Smooth muscle cell (in vitro differentiated cells): ENCODE results near the gene ANKRD26. TPM values are rescaled to one million over a fixed set of nuclear protein-coding genes. Genes with fewer than 3 reads are reported as not detected.

Experiments
- DNase-seq: peaks from one replicate; lab custom pipeline; 2025; ENCODE audit not compliant: unreplicated experiment; lab: John Stamatoyannopoulos, UW
- H2AFZ ChIP-seq: fragments of 200-600 bp; sonication (generic); 2 replicates; pipeline ENCODE4 v1.6.0; 2016; ENCODE audit warnings: antibody characterized with exemption, low read depth, mild to moderate bottlenecking
- H3F3A ChIP-seq: fragments of 200-600 bp; sonication (generic); 2 replicates; pipeline ENCODE4 v1.6.0; 2017; ENCODE audit warnings: antibody characterized with exemption, low read depth
- H3K27ac ChIP-seq: fragments of 200-600 bp; sonication (generic); 2 replicates; pipeline ENCODE4 v1.5.1; 2016; ENCODE audit warnings: low read depth, mild to moderate bottlenecking
- H3K27me3 ChIP-seq: fragments of 200-600 bp; sonication (generic); 2 replicates; pipeline ENCODE4 v1.6.1; 2016; ENCODE audit warnings: low read depth, mild to moderate bottlenecking
- H3K36me3 ChIP-seq: fragments of 200-600 bp; sonication (generic); 2 replicates; pipeline ENCODE4 v1.5.1; 2016; ENCODE audit warnings: low read depth
- H3K4me1 ChIP-seq: fragments of 200-600 bp; sonication (generic); 2 replicates; pipeline ENCODE4 v1.5.1; 2016; ENCODE audit warnings: low read depth
- H3K4me2 ChIP-seq: fragments of 200-600 bp; sonication (generic); 2 replicates; pipeline ENCODE4 v1.6.0; 2016; ENCODE audit warnings: mild to moderate bottlenecking
- H3K4me3 ChIP-seq: fragments of 200-600 bp; sonication (generic); 2 replicates; pipeline ENCODE4 v1.5.1; 2016; ENCODE audit warnings: mild to moderate bottlenecking
- H3K79me2 ChIP-seq: fragments of 200-600 bp; sonication (generic); 2 replicates; pipeline ENCODE4 v1.6.0; 2016; ENCODE audit warnings: low read depth, mild to moderate bottlenecking
- H3K9ac ChIP-seq: fragments of 200-600 bp; sonication (generic); 2 replicates; pipeline ENCODE4 v1.6.0; 2016; ENCODE audit warnings: low read depth
- H3K9me3 ChIP-seq: fragments of 200-600 bp; sonication (generic); replicated peaks from 2 replicates; pipeline ENCODE4 v1.5.1; 2016; ENCODE audit warnings: low read depth
- H4K20me1 ChIP-seq: fragments of 200-600 bp; sonication (generic); 2 replicates; pipeline ENCODE4 v1.6.0; 2016; ENCODE audit warnings: low read depth
- WGBS: methylation state at CpG from one replicate; pipeline ENCODE4 v1.1.7; 2016; ENCODE audit warnings: low lambda C conversion rate; 5-methylcytosine and 5-hydroxymethylcytosine counted together
- polyA plus RNA-seq: library from polyadenylated mRNA; unstranded; fragments of >200 nt; fragmentation: Nextera tagmentation; extraction: Ambion mirVana; gene quantifications from 2 replicates; pipeline ENCODE4 v1.2.1, GENCODE V29; 2016
- total RNA-seq: library from RNA; depleted of rRNA; stranded (reverse); fragments of >200 nt; gene quantifications from 2 replicates; pipeline ENCODE4 v1.2.3, GENCODE V29; 2014
- TF ChIP-seq, protein P1 (sequence below): fragments of 200-600 bp; sonication (generic); IDR thresholded peaks from 2 replicates; pipeline ENCODE4 v1.5.1; 2017; ENCODE audit warnings: borderline replicate concordance, mild to moderate bottlenecking, antibody characterized with exemption; ENCODE audit not compliant: insufficient read depth, poor library complexity, severe bottlenecking

Gene ANKRD26
- total and polyA plus RNA-seq, 2 experiments from 2014 or later: 4.3 to 9.7 TPM

DNA sequence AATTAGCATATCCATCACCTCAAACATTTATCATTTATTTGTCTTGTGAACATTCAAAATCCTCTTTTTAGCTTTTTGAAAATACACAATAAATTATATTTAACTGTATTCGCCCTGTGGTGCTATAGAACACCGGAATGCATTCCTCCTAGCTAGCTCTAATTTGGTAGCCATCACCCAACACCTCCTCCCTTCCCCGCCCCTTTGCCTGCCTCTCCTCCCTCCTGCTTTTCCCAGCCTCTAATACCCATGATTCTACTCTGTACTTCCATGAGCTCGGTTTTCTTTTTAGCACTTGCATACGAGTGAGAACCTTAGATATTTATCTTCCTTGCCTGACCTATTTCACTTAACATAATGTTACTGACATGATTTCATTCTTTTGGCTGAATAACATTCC, 80.1 kb downstream of the ANKRD26 start:
- Histone ChIP-seq H3K4me1 (no peaks in the 10 kb centered on the region), H3K4me2 (no peak overlapping the region), H2AFZ (no peak overlapping the region), H3K36me3 (peaks cover 11% of the 10 kb centered on the region), H3K9ac (no peak overlapping the region), H3K4me3 (no peak overlapping the region), H3K9me3 (no peaks in the 10 kb centered on the region), H3F3A (no peaks in the 10 kb centered on the region), H3K79me2 (no peaks in the 10 kb centered on the region), H4K20me1 (no peaks in the 10 kb centered on the region), H3K27me3 (no peaks in the 10 kb centered on the region), H3K27ac (no peak overlapping the region)
- 91% methylated on average over 5 of the region's 5 CpGs for WGBS
- TF ChIP-seq, protein P1, sequence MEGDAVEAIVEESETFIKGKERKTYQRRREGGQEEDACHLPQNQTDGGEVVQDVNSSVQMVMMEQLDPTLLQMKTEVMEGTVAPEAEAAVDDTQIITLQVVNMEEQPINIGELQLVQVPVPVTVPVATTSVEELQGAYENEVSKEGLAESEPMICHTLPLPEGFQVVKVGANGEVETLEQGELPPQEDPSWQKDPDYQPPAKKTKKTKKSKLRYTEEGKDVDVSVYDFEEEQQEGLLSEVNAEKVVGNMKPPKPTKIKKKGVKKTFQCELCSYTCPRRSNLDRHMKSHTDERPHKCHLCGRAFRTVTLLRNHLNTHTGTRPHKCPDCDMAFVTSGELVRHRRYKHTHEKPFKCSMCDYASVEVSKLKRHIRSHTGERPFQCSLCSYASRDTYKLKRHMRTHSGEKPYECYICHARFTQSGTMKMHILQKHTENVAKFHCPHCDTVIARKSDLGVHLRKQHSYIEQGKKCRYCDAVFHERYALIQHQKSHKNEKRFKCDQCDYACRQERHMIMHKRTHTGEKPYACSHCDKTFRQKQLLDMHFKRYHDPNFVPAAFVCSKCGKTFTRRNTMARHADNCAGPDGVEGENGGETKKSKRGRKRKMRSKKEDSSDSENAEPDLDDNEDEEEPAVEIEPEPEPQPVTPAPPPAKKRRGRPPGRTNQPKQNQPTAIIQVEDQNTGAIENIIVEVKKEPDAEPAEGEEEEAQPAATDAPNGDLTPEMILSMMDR: no peak
- no peak for DNase-seq

DNA sequence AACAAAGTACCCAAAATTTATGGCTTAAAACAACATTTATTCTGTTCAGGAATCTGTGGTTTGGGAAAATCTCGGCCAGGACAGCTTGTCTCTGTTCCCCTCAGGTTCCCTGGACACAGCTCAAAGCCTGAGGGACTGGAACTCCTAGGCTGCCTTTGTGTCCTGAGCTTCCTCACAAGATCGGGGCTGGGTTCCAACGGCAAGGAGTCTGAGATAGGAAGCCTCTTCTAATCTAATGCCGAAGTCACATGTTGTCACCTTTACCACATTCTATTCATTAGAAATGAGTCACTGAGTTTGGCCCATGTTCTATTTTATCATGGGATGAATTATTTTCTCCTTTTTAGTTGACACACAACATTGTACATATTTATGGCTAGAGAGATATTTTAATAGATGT, 80.5 kb downstream of the ANKRD26 start:
- Histone ChIP-seq H3K4me3 (no peak overlapping the region), H3K27ac (no peak overlapping the region), H3K4me1 (no peaks in the 10 kb centered on the region), H3K9me3 (no peaks in the 10 kb centered on the region), H2AFZ (no peak overlapping the region), H3K36me3 (peaks cover 11% of the 10 kb centered on the region), H3K79me2 (no peaks in the 10 kb centered on the region), H3K9ac (no peak overlapping the region), H3F3A (no peaks in the 10 kb centered on the region), H3K27me3 (no peaks in the 10 kb centered on the region), H4K20me1 (no peaks in the 10 kb centered on the region), H3K4me2 (no peak overlapping the region)
- TF ChIP-seq, protein P1: no peak
- DNase-seq: no peak
- 90% methylated on average over 4 of the region's 4 CpGs for WGBS

DNA sequence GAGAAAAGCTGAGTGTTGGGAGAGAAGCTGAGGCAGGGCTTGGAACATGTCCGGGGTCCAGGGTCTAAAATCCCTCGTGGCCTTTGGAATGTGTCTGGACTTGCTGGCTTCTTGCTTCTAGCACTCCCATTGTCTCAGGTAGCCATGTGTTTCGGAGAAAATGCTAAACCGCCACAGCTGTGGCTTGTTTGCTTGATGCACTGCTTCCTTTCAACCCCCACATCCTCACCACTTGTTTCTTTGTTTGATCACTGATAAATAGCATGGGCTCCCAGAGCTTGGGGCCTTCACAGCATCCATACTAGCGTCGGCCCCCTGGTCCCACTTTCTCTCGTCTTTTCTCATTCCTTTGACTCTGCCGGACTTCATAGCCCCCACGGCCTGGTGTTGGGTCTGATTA, 102.7 kb downstream of the ANKRD26 start:
- Histone ChIP-seq H4K20me1 (no peaks in the 10 kb centered on the region), H3K9ac (no peak overlapping the region), H3K27me3 (no peaks in the 10 kb centered on the region), H2AFZ (no peak overlapping the region), H3K4me3 (no peak overlapping the region), H3K27ac (no peak overlapping the region), H3F3A (no peaks in the 10 kb centered on the region), H3K4me2 (no peak overlapping the region), H3K36me3 (no peaks in the 10 kb centered on the region), H3K9me3 (no peaks in the 10 kb centered on the region), H3K79me2 (no peaks in the 10 kb centered on the region), H3K4me1 (no peaks in the 10 kb centered on the region)
- WGBS: 96% methylated on average over 9 of the region's 9 CpGs
- DNase-seq: no peak
- TF ChIP-seq, protein P1: no peak

DNA sequence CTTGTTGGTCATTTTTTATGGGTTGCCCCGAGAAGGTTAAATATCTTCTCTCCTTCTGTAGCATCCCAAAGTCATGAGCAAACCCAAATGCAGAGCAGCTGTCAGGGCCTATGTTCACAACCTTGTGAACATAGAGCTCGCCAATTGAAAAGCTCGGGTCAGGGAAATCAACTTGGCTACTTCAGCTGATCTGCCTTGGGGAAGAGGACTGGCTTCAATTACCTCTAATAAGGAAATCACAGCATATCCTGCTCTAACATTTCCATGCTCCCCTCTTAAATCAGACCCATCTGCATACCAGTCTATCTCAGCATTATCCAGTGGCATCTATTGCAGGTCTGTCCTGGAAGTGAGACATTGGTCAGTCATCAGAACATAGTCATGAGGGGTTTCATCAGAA, 105.6 kb downstream of the ANKRD26 start:
- Histone ChIP-seq H3K4me3 (no peak overlapping the region), H3K9me3 (no peaks in the 10 kb centered on the region), H3K27me3 (no peaks in the 10 kb centered on the region), H3K36me3 (no peaks in the 10 kb centered on the region), H3K4me2 (no peak overlapping the region), H3F3A (no peaks in the 10 kb centered on the region), H4K20me1 (no peaks in the 10 kb centered on the region), H2AFZ (no peak overlapping the region), H3K4me1 (no peaks in the 10 kb centered on the region), H3K9ac (no peak overlapping the region), H3K27ac (no peak overlapping the region), H3K79me2 (no peaks in the 10 kb centered on the region)
- TF ChIP-seq, protein P1: no peak
- 95% methylated on average over 3 of the region's 3 CpGs for WGBS
- DNase-seq: no peak
